T-cell (primary cell): Measurements from ENCODE around the gene TXLNB. TPM values are rescaled to one million over a fixed set of nuclear protein-coding genes. Genes with fewer than 3 reads are reported as not detected.

Experiments
- ATAC-seq, 4 experiments: fragments of 200-7000 bp in 3 of 4; fragments of 150-1000 bp in 1 of 4; cut with Tn5 transposase; replicated peaks in 1 of 4; 1 replicate in 3 of 4; 2 replicates in 1 of 4; pipeline ENCODE4 v1.10.0; 2021; ENCODE audit warnings: moderate library complexity in 3 of 4, mild to moderate bottlenecking in 2 of 4, moderate number of reproducible peaks in 1 of 4
- CTCF ChIA-PET, 2 donors: fragments of 300-600 bp; sonication (Branson Sonifier 250); formaldehyde crosslinking; loops; one replicate each; lab custom pipeline; 2022; ENCODE audit warnings: antibody characterized with exemption in 2 of 2; lab: Charles Lee
- POLR2A ChIA-PET, 2 donors: fragments of 300-600 bp; sonication (Branson Sonifier 250); formaldehyde crosslinking; loops; one replicate each; lab custom pipeline; 2022; ENCODE audit warnings: antibody characterized with exemption in 2 of 2; lab: Charles Lee
- DNase-seq, 35 experiments: peaks; one replicate each; pipeline versions ENCODE4 v3.0.0 to v3.0.0-alpha.2; 2013 to 2023
- H3K27ac ChIP-seq: one replicate; pipeline ENCODE4 v1.5.1; 2013; ENCODE audit warnings: low read length
- H3K27me3 ChIP-seq, 2 experiments: replicated peaks in 1 of 2; 1 replicate in 1 of 2; 2 replicates in 1 of 2; pipeline versions ENCODE4 v1.6.1 to v1.7.0; 2013; ENCODE audit warnings: low read length in 1 of 2, mixed read lengths in 1 of 2; ENCODE audit not compliant: control insufficient read depth in 2 of 2, insufficient read depth in 2 of 2; ENCODE audit errors: extremely low read depth in 1 of 2
- H3K36me3 ChIP-seq, 2 donors: 1 replicate in 1 of 2; 2 replicates in 1 of 2; pipeline versions ENCODE4 v1.6.1 to v1.7.0; 2013; ENCODE audit warnings: low read length in 1 of 2; ENCODE audit not compliant: control insufficient read depth in 2 of 2, insufficient read depth in 1 of 2; ENCODE audit errors: extremely low read depth in 1 of 2
- H3K4me1 ChIP-seq, 2 experiments: 1 replicate in 1 of 2; 2 replicates in 1 of 2; pipeline versions ENCODE4 v1.6.1 to v1.7.0; 2013; ENCODE audit warnings: low read length in 2 of 2, mixed read lengths in 1 of 2; ENCODE audit not compliant: insufficient read depth in 2 of 2, control insufficient read depth in 1 of 2; ENCODE audit errors: extremely low read depth in 1 of 2
- H3K4me3 ChIP-seq, 2 donors: 1 replicate in 1 of 2; 2 replicates in 1 of 2; pipeline versions ENCODE4 v1.5.1 to v1.7.0; 2013; ENCODE audit warnings: mild to moderate bottlenecking in 2 of 2, low read length in 1 of 2, moderate library complexity in 1 of 2; ENCODE audit not compliant: control insufficient read depth in 1 of 2; ENCODE audit errors: extremely low read depth in 1 of 2
- H3K9me3 ChIP-seq: 2 replicates; pipeline ENCODE4 v1.7.0; 2013
- H3K27ac Mint-ChIP-seq, 2 donors: one replicate each; pipeline ENCODE4 v1.8.0; 2020 to 2021; ENCODE audit warnings: mild to moderate bottlenecking in 2 of 2, mixed read lengths in 2 of 2
- H3K27me3 Mint-ChIP-seq, 2 donors: one replicate each; pipeline ENCODE4 v1.8.0; 2021 to 2022; ENCODE audit warnings: mixed read lengths in 2 of 2
- H3K36me3 Mint-ChIP-seq: one replicate; pipeline ENCODE4 v1.8.0; 2021; ENCODE audit warnings: mixed read lengths
- H3K4me1 Mint-ChIP-seq, 3 donors: one replicate each; pipeline ENCODE4 v1.8.0; 2020 to 2022; ENCODE audit warnings: mixed read lengths in 3 of 3, mild to moderate bottlenecking in 1 of 3
- H3K4me3 Mint-ChIP-seq, 3 donors: one replicate each; pipeline ENCODE4 v1.8.0; 2020 to 2022; ENCODE audit warnings: mild to moderate bottlenecking in 3 of 3, mixed read lengths in 3 of 3, moderate library complexity in 3 of 3
- H3K9me3 Mint-ChIP-seq, 3 donors: one replicate each; pipeline ENCODE4 v1.8.0; 2020 to 2022; ENCODE audit warnings: mixed read lengths in 3 of 3
- WGBS: methylation state at CpG from one replicate; pipeline ENCODE4 v1.1.5; 2013; ENCODE audit warnings: missing lambda C conversion rate; ENCODE audit not compliant: insufficient coverage; 5-methylcytosine and 5-hydroxymethylcytosine counted together
- total RNA-seq, 35 experiments: library from RNA in 6 of 35; stranded (reverse) in 6 of 35; fragments of 120-200 nt in 1 of 35; gene quantifications; one replicate each; pipeline versions ENCODE4 v1.2.1 to v1.2.4 and lab custom pipeline; 2013 to 2026

Gene TXLNB
- total RNA-seq, 5 donors from 2014 or later (not counting 1 experiment from before 2014, with no cell fraction given): 0.41 to 0.92 (median 0.72) TPM

DNA sequence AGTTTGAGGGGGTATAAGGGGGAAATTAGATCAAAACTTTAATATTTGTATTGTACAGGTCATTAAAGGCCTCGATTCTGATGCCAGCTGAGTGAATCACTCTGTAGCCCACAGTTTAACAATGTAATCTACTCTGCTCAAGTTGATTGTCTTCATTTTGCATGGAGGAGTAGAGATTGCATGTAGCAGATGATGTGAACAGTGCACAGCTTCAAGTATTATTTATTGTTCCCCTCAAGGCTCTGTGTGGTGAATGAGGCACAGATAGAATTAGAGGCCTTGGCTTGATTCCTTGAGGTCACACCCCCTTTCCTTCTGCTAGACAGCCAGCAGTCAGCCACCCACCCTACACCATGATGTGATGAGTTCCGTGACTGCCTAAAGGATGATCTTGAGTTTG is 38.1 kb downstream of the TXLNB start:
- no peaks in the 10 kb centered on the region for H3K36me3 Mint-ChIP-seq
- no peaks in the 10 kb centered on the region for H3K27me3 Mint-ChIP-seq
- no peak for DNase-seq
- POLR2A ChIA-PET: no interaction called here
- no peaks in the 10 kb centered on the region for H3K9me3 Mint-ChIP-seq
- CTCF ChIA-PET: interaction anchor here in 1 of 2 donors (0.6 kb wide), 1 partner anchor 66 kb away, joined by 4 read pairs; no protein-coding TSS in a partner anchor
- peaks cover 55 to 66% (median 61%) of the 10 kb centered on the region in 3 donors for H3K4me1 Mint-ChIP-seq
- Histone ChIP-seq H3K36me3 (no peaks in the 10 kb centered on the region), H3K27ac (no peak overlapping the region), H3K4me1 (peaks cover 12 to 32% of the 10 kb centered on the region in 2 experiments), H3K4me3 (no peak overlapping the region), H3K27me3 (no peaks in the 10 kb centered on the region), H3K9me3 (no peaks in the 10 kb centered on the region)
- peak overlapping the region in 1 of 2 donors; percentile 14 for H3K27ac Mint-ChIP-seq
- H3K4me3 Mint-ChIP-seq: no peak overlapping the region
- WGBS: no CpG with 5 or more reads among the region's 2 CpGs
- ATAC-seq: no peak

DNA sequence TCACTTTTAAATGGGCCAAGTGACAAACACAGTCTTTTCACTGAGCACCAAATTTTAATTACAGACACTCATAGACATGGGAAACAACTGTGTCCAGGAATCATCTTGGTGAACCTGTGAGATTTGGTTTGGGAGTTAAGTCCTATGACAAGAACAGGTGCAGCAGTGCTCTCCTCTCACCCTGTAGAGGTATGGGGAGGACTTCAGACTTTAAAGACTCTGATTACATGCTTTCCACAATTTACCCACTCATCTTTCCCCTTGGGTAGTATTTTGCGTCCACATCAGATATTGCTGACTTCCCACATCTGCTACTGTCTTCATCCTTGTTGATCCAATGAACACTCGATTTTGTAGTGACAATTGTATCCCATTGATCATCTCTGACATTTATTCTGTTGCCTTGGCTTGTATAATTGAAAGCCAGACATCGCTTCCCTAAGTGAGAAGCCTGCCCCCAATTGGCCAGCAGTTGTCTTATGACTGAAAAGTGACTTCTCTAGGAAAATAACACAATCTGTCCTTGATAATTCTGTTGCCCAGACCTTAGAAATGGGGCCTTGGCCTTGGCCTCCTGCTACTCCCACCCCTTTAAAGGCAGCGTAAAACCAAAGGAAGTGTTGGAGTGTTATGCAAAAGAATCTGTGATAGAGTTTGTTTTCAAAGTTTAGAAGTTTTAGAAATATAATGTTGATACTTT is 40.0 kb downstream of the TXLNB start:
- no peak for ATAC-seq
- Histone ChIP-seq H3K4me1 (peaks cover 12 to 29% of the 10 kb centered on the region in 2 experiments), H3K4me3 (no peak overlapping the region), H3K9me3 (no peaks in the 10 kb centered on the region), H3K27ac (peak overlapping the region; percentile 64), H3K36me3 (no peaks in the 10 kb centered on the region), H3K27me3 (no peaks in the 10 kb centered on the region)
- Mint-ChIP-seq H3K27ac (peak overlapping the region; percentile 92 to 95), H3K4me3 (peak overlapping the region; percentile 1 to 61 (median 32)), H3K4me1 (peaks cover 45 to 60% (median 55%) of the 10 kb centered on the region in 3 donors), H3K9me3 (no peaks in the 10 kb centered on the region), H3K36me3 (no peaks in the 10 kb centered on the region), H3K27me3 (no peaks in the 10 kb centered on the region)
- CTCF ChIA-PET: no interaction called here
- POLR2A ChIA-PET: no interaction called here
- no peak for DNase-seq
- WGBS: 100% methylated on average over 2 of the region's 4 CpGs

DNA sequence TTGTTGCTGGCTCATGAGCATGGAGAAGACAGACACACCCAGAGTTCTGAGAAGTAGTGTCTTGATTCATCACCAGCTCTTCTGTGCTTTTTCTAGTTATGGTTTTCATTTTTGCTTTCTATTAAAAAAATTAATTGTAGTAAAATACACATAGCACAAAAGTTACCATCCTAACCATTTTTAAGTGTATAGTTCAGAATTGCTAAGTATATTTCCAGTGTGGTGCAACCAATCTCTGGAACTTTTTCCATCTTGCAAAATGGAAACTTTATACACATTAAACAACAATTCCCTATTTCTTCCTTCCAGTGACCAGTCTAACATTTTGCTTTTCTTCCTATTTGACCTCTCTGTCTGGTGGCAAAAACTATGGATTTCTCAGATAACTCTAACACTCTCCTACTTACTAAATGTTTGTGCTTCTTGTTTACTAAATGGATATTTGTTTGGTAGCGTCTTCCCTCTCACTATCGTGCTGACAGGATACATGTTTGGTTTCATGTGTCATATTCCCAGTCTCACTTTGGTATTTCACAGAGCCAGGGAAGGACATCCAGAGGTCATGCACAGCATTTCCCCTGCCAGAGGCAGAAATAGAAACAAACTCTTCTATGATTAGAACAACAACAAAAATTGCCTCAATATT is 40.6 kb downstream of the TXLNB start:
- DNase-seq: no peak

DNA sequence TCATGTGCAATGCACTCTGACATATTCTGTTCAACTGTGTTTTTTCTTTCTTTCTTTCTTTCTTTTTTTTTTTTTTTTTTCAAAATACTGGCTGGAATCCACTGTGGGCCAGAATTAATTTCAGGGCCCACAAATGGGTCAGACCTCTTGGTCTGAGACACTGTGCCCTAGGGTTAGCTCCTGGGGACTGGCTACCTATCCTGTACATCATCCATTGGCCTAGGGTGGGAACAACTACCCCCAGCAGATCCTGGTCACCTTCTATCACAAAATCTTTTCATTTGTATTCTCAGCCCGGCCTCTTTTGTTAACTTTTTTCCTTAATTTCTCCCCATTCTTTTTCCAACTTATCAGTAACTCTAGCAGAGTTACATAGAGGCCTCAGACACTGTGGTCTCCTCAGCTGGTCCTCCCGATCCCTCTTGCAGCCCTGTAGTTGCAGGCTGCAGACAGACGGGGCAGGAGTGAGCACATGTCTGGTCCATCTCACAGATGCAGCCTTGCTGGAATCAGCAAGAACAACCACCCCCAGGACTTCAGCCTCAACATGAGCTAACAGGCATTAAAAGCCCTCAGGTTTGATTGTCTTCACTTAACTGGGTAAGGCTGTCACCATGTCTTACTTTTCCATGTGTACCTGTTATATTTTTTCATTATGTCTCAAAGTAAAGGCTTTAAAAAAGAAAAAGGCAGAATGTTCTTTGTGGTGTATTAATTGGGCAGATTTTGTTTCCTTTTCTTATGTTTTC is 41.3 kb downstream of the TXLNB start:
- Histone ChIP-seq H3K36me3 (no peaks in the 10 kb centered on the region), H3K4me1 (peaks cover 12 to 29% of the 10 kb centered on the region in 2 experiments), H3K27me3 (no peaks in the 10 kb centered on the region), H3K4me3 (no peak overlapping the region), H3K27ac (peak overlapping the region; percentile 64), H3K9me3 (no peaks in the 10 kb centered on the region)
- ChIA-PET CTCF (interaction anchor here (0.6 to 1.6 kb wide), 10 partner anchors 12 to 1026 kb away, joined by 3 to 10 read pairs (median 4); partner anchors contain the start of gene TXLNB (in 1 of the 2)), POLR2A (interaction anchor here in 1 of 2 donors (0.6 kb wide), 1 partner anchor 745 kb away, joined by 13 read pairs; no protein-coding TSS in a partner anchor)
- Mint-ChIP-seq H3K27ac (peak overlapping the region; percentile 92 to 95), H3K9me3 (no peaks in the 10 kb centered on the region), H3K36me3 (no peaks in the 10 kb centered on the region), H3K27me3 (no peaks in the 10 kb centered on the region), H3K4me3 (peak overlapping the region in 2 of 3 donors; percentile 18 to 61), H3K4me1 (peaks cover 39 to 51% (median 47%) of the 10 kb centered on the region in 3 donors)
- DNase-seq (peak in 34 of 35 experiments; percentile 18 to 75 (median 42)), ATAC-seq (peak; percentile 84 to 92 (median 88))
- 64% methylated on average over 2 of the region's 3 CpGs for WGBS

More for the DNA sequence above, 40.6 kb downstream of the TXLNB start:
- peak overlapping the region; percentile 64 for H3K27ac ChIP-seq
- no peaks in the 10 kb centered on the region for H3K9me3 Mint-ChIP-seq
- peak overlapping the region; percentile 92 to 95 for H3K27ac Mint-ChIP-seq
- POLR2A ChIA-PET: no interaction called here
- CTCF ChIA-PET: interaction anchor here (0.6 to 1.6 kb wide), 8 partner anchors 12 to 113 kb away, joined by 3 to 10 read pairs (median 4); partner anchors contain the start of gene TXLNB (in 1 of the 2)
- peak; percentile 48 to 79 (median 73) for ATAC-seq
- WGBS: 80% methylated on average over 1 of the region's 2 CpGs
- H3K4me3 Mint-ChIP-seq: peak overlapping the region; percentile 1 to 61 (median 32)
- no peaks in the 10 kb centered on the region for H3K9me3 ChIP-seq
- peaks cover 39 to 53% (median 48%) of the 10 kb centered on the region in 3 donors for H3K4me1 Mint-ChIP-seq
- H3K4me3 ChIP-seq: no peak overlapping the region
- H3K27me3 Mint-ChIP-seq: no peaks in the 10 kb centered on the region
- H3K36me3 Mint-ChIP-seq: no peaks in the 10 kb centered on the region
- peaks cover 12 to 29% of the 10 kb centered on the region in 2 experiments for H3K4me1 ChIP-seq
- no peaks in the 10 kb centered on the region for H3K27me3 ChIP-seq
- H3K36me3 ChIP-seq: no peaks in the 10 kb centered on the region

DNA sequence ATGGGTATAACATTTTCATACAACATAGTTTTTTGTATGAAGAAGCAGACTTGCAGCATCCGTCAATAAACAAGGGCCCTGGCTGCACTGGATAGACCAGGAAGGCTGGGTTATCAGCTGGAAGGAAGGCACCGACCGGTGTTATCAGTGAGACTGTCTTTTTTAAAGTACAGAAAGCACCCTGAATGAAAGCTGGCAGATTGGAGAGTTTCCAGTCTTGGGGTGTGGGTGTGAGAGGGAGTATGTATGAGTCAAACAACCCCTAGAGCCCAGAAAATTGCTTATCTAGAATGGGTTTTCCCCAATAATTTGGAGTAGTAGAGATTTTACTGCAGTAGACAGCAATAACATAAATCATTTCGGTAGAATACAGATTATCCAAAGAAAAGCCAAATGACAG is 42.4 kb downstream of the TXLNB start:
- H3K4me1 ChIP-seq: peaks cover 12 to 29% of the 10 kb centered on the region in 2 experiments
- ChIA-PET CTCF (interaction anchor here (0.6 to 1.6 kb wide), 3 partner anchors 13 to 77 kb away, joined by 3 to 8 read pairs (median 4); no protein-coding TSS in a partner anchor), POLR2A (interaction anchor here (0.5 to 0.7 kb wide), 2 partner anchors 14 to 215 kb away, joined by 3 to 5 read pairs; no protein-coding TSS in a partner anchor)
- H3K27ac ChIP-seq: no peak overlapping the region
- ATAC-seq: no peak
- 43% methylated on average over 2 of the region's 4 CpGs for WGBS
- peak overlapping the region in 1 of 3 donors; percentile 46 for H3K4me3 Mint-ChIP-seq
- H3K27ac Mint-ChIP-seq: peak overlapping the region; percentile 84 to 95
- H3K4me1 Mint-ChIP-seq: peaks cover 42 to 58% (median 56%) of the 10 kb centered on the region in 3 donors
- no peak overlapping the region for H3K4me3 ChIP-seq
- no peaks in the 10 kb centered on the region for H3K9me3 ChIP-seq
- H3K36me3 ChIP-seq: no peaks in the 10 kb centered on the region
- no peaks in the 10 kb centered on the region for H3K27me3 Mint-ChIP-seq
- peaks cover 4% of the 10 kb centered on the region for H3K36me3 Mint-ChIP-seq
- no peaks in the 10 kb centered on the region for H3K27me3 ChIP-seq
- DNase-seq: no peak
- H3K9me3 Mint-ChIP-seq: no peaks in the 10 kb centered on the region
